GM12892 (cell line): Measurements from ENCODE around the gene SPOCK1.

Experiments
- DNase-seq: peaks from one replicate; pipeline ENCODE4 v3.0.0; 2011; ENCODE audit not compliant: insufficient read length
- FAIRE-seq: peaks from 2 replicates; lab custom pipeline; 2011; peaks lifted over from hg19 to GRCh38; lab: Jason Lieb, UNC
- POLR2A ChIP-seq: IDR thresholded peaks from 2 replicates; pipeline ENCODE4 v1.6.1; 2011; ENCODE audit warnings: low read depth, low read length, control low read depth
- POLR2AphosphoS5 ChIP-seq: IDR thresholded peaks from 2 replicates; pipeline ENCODE4 v1.6.1; 2011; ENCODE audit warnings: low read depth, low read length, control low read depth
- TAF1 ChIP-seq: IDR thresholded peaks from 2 replicates; pipeline ENCODE4 v1.6.1; 2011; ENCODE audit warnings: low read depth, mild to moderate bottlenecking, control low read depth, low read length, borderline replicate concordance

SPOCK1 gene

GRCh38 chr5:137182576-137182975 lies 316.6 kb downstream of the SPOCK1 start:
- FAIRE-seq (no peak), DNase-seq (no peak)
- no peak for TF ChIP-seq POLR2AphosphoS5
- TF ChIP-seq POLR2A = no peak
- TF ChIP-seq TAF1 = no peak

GRCh38 chr5:137181667-137182066 lies 317.5 kb downstream of the SPOCK1 start:
- FAIRE-seq (no peak), DNase-seq (no peak)
- TF ChIP-seq POLR2A (no peak), POLR2AphosphoS5 (no peak), TAF1 (no peak)

DNA sequence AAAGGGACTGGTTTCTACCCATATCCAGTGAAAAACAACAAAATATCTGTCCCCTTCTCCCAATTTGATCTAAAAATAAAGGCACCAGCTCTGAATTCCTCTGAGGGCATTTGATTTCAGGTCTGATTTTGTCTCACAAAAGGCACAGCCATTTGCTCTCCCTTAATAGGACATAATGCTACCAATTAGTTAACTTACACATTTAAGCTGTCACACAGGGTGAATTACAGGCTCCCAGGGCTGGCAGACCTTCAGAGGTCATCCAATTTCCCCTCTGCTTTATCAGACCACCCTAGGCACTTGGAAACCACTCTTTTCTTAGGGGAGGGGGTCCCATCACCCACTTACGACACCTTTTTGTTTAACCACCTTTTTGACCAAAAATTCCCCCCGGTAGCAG lies 319.9 kb downstream of the SPOCK1 start:
- no peak for DNase-seq
- TF ChIP-seq POLR2AphosphoS5 (no peak), TAF1 (no peak), POLR2A (no peak)
- no peak for FAIRE-seq

GRCh38 chr5:137176609-137177008 lies 322.5 kb downstream of the SPOCK1 start:
- DNase-seq (no peak), FAIRE-seq (no peak)
- TF ChIP-seq POLR2A (no peak), TAF1 (no peak), POLR2AphosphoS5 (no peak)

GRCh38 chr5:137176126-137176525 lies 323.0 kb downstream of the SPOCK1 start:
- TF ChIP-seq TAF1 = no peak
- TF ChIP-seq POLR2AphosphoS5 = no peak
- no peak for TF ChIP-seq POLR2A
- no peak for FAIRE-seq
- DNase-seq = no peak

GRCh38 chr5:137174196-137174595 lies 324.9 kb downstream of the SPOCK1 start:
- no peak for DNase-seq
- no peak for FAIRE-seq
- TF ChIP-seq TAF1 (no peak), POLR2AphosphoS5 (no peak), POLR2A (no peak)

DNA sequence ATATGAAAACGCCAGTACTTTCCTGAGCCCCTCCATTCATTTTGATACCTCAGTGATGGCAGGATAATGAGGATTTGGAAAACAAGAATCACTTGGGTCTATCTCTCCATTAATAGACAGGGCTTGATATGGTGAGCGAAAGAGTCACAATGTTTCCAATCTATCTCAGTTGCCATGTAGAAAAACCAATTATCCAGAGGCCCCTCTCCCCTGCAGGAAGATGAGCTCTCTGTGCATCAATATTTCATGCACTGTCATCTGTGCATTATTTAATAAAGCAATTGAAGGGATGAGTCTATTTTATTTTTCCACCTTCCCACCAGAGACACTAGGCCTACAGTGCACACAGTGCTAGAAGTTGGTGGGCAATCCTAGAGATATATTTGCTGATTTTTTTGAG lies 326.9 kb downstream of the SPOCK1 start:
- DNase-seq = no peak
- TF ChIP-seq POLR2A (no peak), POLR2AphosphoS5 (no peak), TAF1 (no peak)
- FAIRE-seq = no peak

GRCh38 chr5:137167187-137167586 lies 331.9 kb downstream of the SPOCK1 start:
- no peak for TF ChIP-seq POLR2A
- no peak for TF ChIP-seq TAF1
- TF ChIP-seq POLR2AphosphoS5 = no peak
- DNase-seq (no peak), FAIRE-seq (no peak)

DNA sequence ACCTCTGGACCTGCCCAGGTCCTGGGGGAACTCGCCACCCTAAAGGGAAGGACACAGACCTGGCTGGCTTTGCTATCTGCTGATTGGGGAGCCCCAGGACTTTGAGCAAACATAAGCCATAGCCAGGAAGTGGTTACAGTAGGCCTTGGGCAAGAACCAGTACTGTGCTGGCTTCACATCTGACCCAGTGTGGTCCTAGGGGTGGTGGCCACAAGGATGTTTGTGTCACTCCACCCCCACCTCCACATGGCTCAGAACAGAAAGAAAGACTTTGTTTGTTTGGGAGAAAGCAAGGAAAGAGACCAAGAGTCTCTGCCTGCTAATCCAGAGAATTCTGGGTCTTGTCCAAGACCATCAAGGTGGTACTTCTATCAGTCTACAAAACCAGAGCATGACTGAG lies 334.2 kb downstream of the SPOCK1 start:
- no peak for FAIRE-seq
- TF ChIP-seq POLR2AphosphoS5 (no peak), TAF1 (no peak), POLR2A (no peak)
- DNase-seq = no peak

- DNase-seq (no peak), FAIRE-seq (no peak)
- TF ChIP-seq TAF1 = no peak
- TF ChIP-seq POLR2AphosphoS5 = no peak
- TF ChIP-seq POLR2A = no peak
These were observed 334.6 kb downstream of the SPOCK1 start for GRCh38 chr5:137164536-137164935.

DNA sequence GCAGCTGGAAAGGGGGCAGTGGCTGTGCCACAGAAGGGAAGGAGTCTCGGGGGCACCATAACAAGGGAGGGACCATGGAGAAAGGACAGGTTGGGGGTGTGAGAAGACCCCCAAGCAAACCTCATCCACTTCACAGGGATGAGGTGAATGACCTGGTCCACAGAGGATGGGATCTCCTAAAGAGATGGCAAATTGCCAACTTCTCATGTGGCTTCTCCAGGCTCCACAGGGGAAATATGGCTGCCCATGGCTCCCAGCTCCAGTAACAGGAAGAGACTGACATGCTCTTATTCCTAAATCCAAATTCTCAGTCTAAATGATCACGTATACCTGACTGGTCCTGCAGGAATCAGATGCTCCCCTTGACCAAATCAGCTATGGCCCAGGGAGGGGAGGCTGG lies 340.4 kb downstream of the SPOCK1 start:
- DNase-seq = no peak
- TF ChIP-seq TAF1 (no peak), POLR2AphosphoS5 (no peak), POLR2A (no peak)
- no peak for FAIRE-seq

GRCh38 chr5:137156180-137156579 lies 342.9 kb downstream of the SPOCK1 start:
- no peak for TF ChIP-seq POLR2AphosphoS5
- TF ChIP-seq TAF1 = no peak
- TF ChIP-seq POLR2A = no peak
- DNase-seq (no peak), FAIRE-seq (no peak)
